Loucy (cell line): ENCODE data around the gene CYP4F3.

Experiments
- H2AFZ ChIP-seq: fragments of 200-600 bp; sonication (generic); 2 replicates; pipeline ENCODE4 v1.6.0; 2016; ENCODE audit warnings: antibody characterized with exemption, mild to moderate bottlenecking, low read length, moderate library complexity
- H3F3A ChIP-seq: fragments of 200-600 bp; 2 replicates; pipeline ENCODE4 v1.6.0; 2016; ENCODE audit warnings: antibody characterized with exemption, low read depth, mild to moderate bottlenecking
- H3K27me3 ChIP-seq: fragments of 200-600 bp; sonication (generic); 2 replicates; pipeline ENCODE4 v1.6.1; 2014; ENCODE audit warnings: low read length, mild to moderate bottlenecking; ENCODE audit not compliant: insufficient read depth, poor library complexity, severe bottlenecking
- H3K36me3 ChIP-seq: fragments of 200-600 bp; sonication (generic); 2 replicates; pipeline ENCODE4 v1.6.1; 2016; ENCODE audit warnings: low read length; ENCODE audit not compliant: insufficient read depth
- H3K4me1 ChIP-seq: fragments of 200-600 bp; sonication (generic); 2 replicates; pipeline ENCODE4 v1.5.1; 2014; ENCODE audit warnings: low read length, mild to moderate bottlenecking; ENCODE audit not compliant: insufficient read depth, poor library complexity, severe bottlenecking
- H3K4me2 ChIP-seq: fragments of 200-600 bp; sonication (generic); 2 replicates; pipeline ENCODE4 v1.6.0; 2014; ENCODE audit warnings: antibody characterized with exemption, low read length, low read depth, mild to moderate bottlenecking; ENCODE audit not compliant: poor library complexity, severe bottlenecking
- H3K4me3 ChIP-seq: fragments of 200-600 bp; sonication (generic); 2 replicates; pipeline ENCODE4 v1.5.1; 2014; ENCODE audit warnings: low read length, mild to moderate bottlenecking, mixed read lengths; ENCODE audit not compliant: poor library complexity, severe bottlenecking
- H3K79me2 ChIP-seq: fragments of 200-600 bp; sonication (generic); 2 replicates; pipeline ENCODE4 v1.6.1; 2014; ENCODE audit warnings: low read length; ENCODE audit not compliant: insufficient read depth
- H3K9ac ChIP-seq: fragments of 200-600 bp; sonication (generic); 2 replicates; pipeline ENCODE4 v1.6.0; 2014; ENCODE audit warnings: mild to moderate bottlenecking, low read depth, low read length, moderate library complexity; ENCODE audit not compliant: poor library complexity, severe bottlenecking
- H3K9me2 ChIP-seq: fragments of 200-600 bp; sonication (generic); replicated peaks from 2 replicates; pipeline ENCODE4 v1.6.1; 2016; ENCODE audit warnings: low read depth, low read length, mixed read lengths
- H3K9me3 ChIP-seq: fragments of 200-600 bp; sonication (generic); 2 replicates; pipeline ENCODE4 v1.6.1; 2014; ENCODE audit warnings: mild to moderate bottlenecking, antibody characterized with exemption, low read length, low read depth; ENCODE audit not compliant: insufficient read depth
- H4K20me1 ChIP-seq: fragments of 200-600 bp; sonication (generic); 2 replicates; pipeline ENCODE4 v1.6.0; 2014; ENCODE audit warnings: antibody characterized with exemption, low read length, mild to moderate bottlenecking; ENCODE audit not compliant: insufficient read depth, poor library complexity, severe bottlenecking
- EZH2phosphoT487 ChIP-seq: fragments of 200-600 bp; IDR thresholded peaks from 2 replicates; pipeline ENCODE4 v1.6.1; 2018; ENCODE audit warnings: antibody characterized with exemption, mild to moderate bottlenecking, moderate library complexity, borderline replicate concordance
- TF ChIP-seq, protein P1 (sequence below): fragments of 200-600 bp; sonication (generic); conservative IDR thresholded peaks from 2 replicates; pipeline ENCODE4 v1.5.1; 2014; ENCODE audit warnings: mild to moderate bottlenecking, antibody characterized with exemption, low read length

The CYP4F3 gene

DNA sequence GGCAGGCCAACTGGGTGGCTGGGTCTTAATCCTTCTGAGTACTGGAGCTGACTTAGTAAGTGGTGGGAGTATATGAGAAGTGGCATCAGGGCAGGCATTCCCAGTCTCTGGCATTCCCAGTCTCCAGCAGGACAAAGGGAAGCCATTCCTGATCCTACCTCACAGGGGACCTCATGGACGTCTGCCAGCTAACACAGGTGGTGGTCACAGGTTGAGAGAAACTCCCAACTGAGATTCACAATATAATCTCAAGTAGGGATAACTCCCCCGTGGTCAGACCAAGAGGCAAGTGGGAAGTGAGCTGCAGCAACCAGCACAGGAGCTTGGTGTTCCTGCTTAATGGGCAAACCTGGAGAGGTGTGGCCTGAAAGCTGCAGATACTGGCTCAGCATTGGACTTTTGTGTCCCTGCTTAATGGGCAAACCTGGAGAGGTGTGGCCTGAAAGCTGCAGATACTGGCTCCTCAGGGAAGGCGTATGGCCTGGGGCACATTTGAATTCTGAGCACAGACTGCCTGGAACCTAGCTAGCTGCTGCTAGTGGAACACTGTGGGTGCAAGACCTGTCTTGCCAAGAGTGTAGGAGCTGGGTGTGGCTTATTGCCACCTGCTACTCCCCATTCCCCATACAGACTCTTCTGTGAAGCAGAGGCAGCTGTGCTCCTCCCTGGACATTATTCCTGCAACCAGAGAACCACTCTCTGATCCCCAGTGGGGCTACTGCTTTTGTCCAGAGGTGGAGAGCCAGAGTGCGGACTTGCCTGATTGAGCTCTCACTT, 61.2 kb downstream of the CYP4F3 start:
- no peaks in the 10 kb centered on the region for H4K20me1 ChIP-seq
- H3K79me2 ChIP-seq, result no peaks in the 10 kb centered on the region
- no peaks in the 10 kb centered on the region for H3F3A ChIP-seq
- H3K4me2 ChIP-seq, result no peak overlapping the region
- H2AFZ ChIP-seq, result no peak overlapping the region
- peaks cover 5% of the 10 kb centered on the region for H3K4me1 ChIP-seq
- H3K4me3 ChIP-seq, result no peak overlapping the region
- H3K9ac ChIP-seq, result no peak overlapping the region
- no peaks in the 10 kb centered on the region for H3K9me3 ChIP-seq
- no peaks in the 10 kb centered on the region for H3K36me3 ChIP-seq
- TF ChIP-seq, protein P1, sequence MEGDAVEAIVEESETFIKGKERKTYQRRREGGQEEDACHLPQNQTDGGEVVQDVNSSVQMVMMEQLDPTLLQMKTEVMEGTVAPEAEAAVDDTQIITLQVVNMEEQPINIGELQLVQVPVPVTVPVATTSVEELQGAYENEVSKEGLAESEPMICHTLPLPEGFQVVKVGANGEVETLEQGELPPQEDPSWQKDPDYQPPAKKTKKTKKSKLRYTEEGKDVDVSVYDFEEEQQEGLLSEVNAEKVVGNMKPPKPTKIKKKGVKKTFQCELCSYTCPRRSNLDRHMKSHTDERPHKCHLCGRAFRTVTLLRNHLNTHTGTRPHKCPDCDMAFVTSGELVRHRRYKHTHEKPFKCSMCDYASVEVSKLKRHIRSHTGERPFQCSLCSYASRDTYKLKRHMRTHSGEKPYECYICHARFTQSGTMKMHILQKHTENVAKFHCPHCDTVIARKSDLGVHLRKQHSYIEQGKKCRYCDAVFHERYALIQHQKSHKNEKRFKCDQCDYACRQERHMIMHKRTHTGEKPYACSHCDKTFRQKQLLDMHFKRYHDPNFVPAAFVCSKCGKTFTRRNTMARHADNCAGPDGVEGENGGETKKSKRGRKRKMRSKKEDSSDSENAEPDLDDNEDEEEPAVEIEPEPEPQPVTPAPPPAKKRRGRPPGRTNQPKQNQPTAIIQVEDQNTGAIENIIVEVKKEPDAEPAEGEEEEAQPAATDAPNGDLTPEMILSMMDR, result no peak
- TF ChIP-seq EZH2phosphoT487, result no peak
- no peaks in the 10 kb centered on the region for H3K9me2 ChIP-seq
- no peaks in the 10 kb centered on the region for H3K27me3 ChIP-seq

DNA sequence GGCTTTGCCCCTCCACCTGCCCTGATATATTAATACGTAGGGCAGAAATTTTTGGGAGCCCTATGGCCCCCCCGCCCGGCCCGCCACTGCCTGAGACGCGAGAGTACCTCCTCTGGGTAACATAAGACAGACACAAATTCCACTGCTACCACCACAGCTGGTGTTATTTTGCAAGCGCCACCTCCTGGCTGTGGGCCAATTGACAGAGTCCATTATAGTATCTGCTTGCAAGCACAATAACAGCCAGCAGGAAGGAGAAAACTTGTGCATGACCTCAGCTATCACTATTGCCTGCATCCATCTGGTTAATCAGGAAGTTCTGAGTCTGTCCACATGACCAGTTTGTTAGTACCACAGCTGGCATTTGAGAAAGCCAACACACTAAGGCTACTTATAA, 61.8 kb downstream of the CYP4F3 start:
- H3K79me2 ChIP-seq, result no peaks in the 10 kb centered on the region
- no peak overlapping the region for H3K9ac ChIP-seq
- H3K4me3 ChIP-seq, result no peak overlapping the region
- peaks cover 5% of the 10 kb centered on the region for H3K4me1 ChIP-seq
- no peaks in the 10 kb centered on the region for H3K9me2 ChIP-seq
- no peaks in the 10 kb centered on the region for H3K36me3 ChIP-seq
- no peaks in the 10 kb centered on the region for H4K20me1 ChIP-seq
- H3K27me3 ChIP-seq, result no peaks in the 10 kb centered on the region
- no peak overlapping the region for H2AFZ ChIP-seq
- TF ChIP-seq, protein P1, result peak; percentile 56
- no peak for TF ChIP-seq EZH2phosphoT487
- H3K4me2 ChIP-seq, result peak overlapping the region; percentile 22
- no peaks in the 10 kb centered on the region for H3K9me3 ChIP-seq
- no peaks in the 10 kb centered on the region for H3F3A ChIP-seq
